Glutamatergic neuron (in vitro differentiated cells): ENCODE data around the gene PRSS56. TPM values are rescaled to one million over a fixed set of nuclear protein-coding genes. Genes with fewer than 3 reads are reported as not detected.

Source experiments
- DNase-seq: peaks from one replicate; pipeline ENCODE4 v3.0.0; 2022
- H3K27ac Mint-ChIP-seq: one replicate; pipeline ENCODE4 v1.8.0; 2020; ENCODE audit warnings: mild to moderate bottlenecking, mixed read lengths, inconsistent platforms; ENCODE audit not compliant: unreplicated experiment
- H3K27me3 Mint-ChIP-seq: one replicate; pipeline ENCODE4 v1.8.0; 2020; ENCODE audit warnings: mild to moderate bottlenecking, moderate library complexity, mixed read lengths, inconsistent platforms; ENCODE audit not compliant: unreplicated experiment
- H3K36me3 Mint-ChIP-seq: one replicate; pipeline ENCODE4 v1.8.0; 2020; ENCODE audit warnings: mild to moderate bottlenecking, mixed read lengths, inconsistent platforms; ENCODE audit not compliant: unreplicated experiment
- H3K4me1 Mint-ChIP-seq: one replicate; pipeline ENCODE4 v1.8.0; 2020; ENCODE audit warnings: mild to moderate bottlenecking, low read depth, mixed read lengths, inconsistent platforms; ENCODE audit not compliant: unreplicated experiment
- H3K4me3 Mint-ChIP-seq: one replicate; pipeline ENCODE4 v1.8.0; 2020; ENCODE audit warnings: mild to moderate bottlenecking, mixed read lengths, inconsistent platforms; ENCODE audit not compliant: unreplicated experiment
- H3K9me3 Mint-ChIP-seq: one replicate; pipeline ENCODE4 v1.8.0; 2020; ENCODE audit warnings: mild to moderate bottlenecking, moderate library complexity, mixed read lengths, inconsistent platforms; ENCODE audit not compliant: unreplicated experiment
- CTCF ChIP-seq: fragments of 200-600 bp; sonication (generic); IDR thresholded peaks from one replicate; pipeline ENCODE4 v1.5.0; 2021; ENCODE audit not compliant: partially characterized antibody, unreplicated experiment
- total RNA-seq: library from RNA; stranded (reverse); fragmentation: NEBNext Ultra II Directional; extraction: Animal tissue kit (Norgen Biotek cat#: 25700); gene quantifications from one replicate; pipeline ENCODE4 v1.2.1, GENCODE V29; 2021; ENCODE audit not compliant: unreplicated experiment

PRSS56 gene
- total RNA-seq, 1 donor from 2014 or later, result not detected

GRCh38 chr2:232516551-232516950 lies 3.6 kb upstream of the PRSS56 start:
- no peak for TF ChIP-seq CTCF
- peaks cover 2% of the 10 kb centered on the region for H3K4me1 Mint-ChIP-seq
- no peak overlapping the region for H3K27ac Mint-ChIP-seq
- H3K27me3 Mint-ChIP-seq, result peaks cover 15% of the 10 kb centered on the region
- no peaks in the 10 kb centered on the region for H3K36me3 Mint-ChIP-seq
- no peak for DNase-seq
- no peak overlapping the region for H3K4me3 Mint-ChIP-seq
- H3K9me3 Mint-ChIP-seq, result peaks cover 5% of the 10 kb centered on the region

GRCh38 chr2:232518844-232519243 lies 1.3 kb upstream of the PRSS56 start:
- DNase-seq, result no peak
- H3K27me3 Mint-ChIP-seq, result peaks cover 9% of the 10 kb centered on the region
- H3K4me3 Mint-ChIP-seq, result no peak overlapping the region
- H3K36me3 Mint-ChIP-seq, result no peaks in the 10 kb centered on the region
- no peak overlapping the region for H3K27ac Mint-ChIP-seq
- TF ChIP-seq CTCF, result no peak
- H3K4me1 Mint-ChIP-seq, result no peaks in the 10 kb centered on the region
- H3K9me3 Mint-ChIP-seq, result peaks cover 5% of the 10 kb centered on the region

GRCh38 chr2:232520489-232520888 lies 301 bp downstream of the PRSS56 start:
- DNase-seq, result no peak
- TF ChIP-seq CTCF, result no peak
- no peak overlapping the region for H3K27ac Mint-ChIP-seq
- peaks cover 4% of the 10 kb centered on the region for H3K9me3 Mint-ChIP-seq
- H3K4me3 Mint-ChIP-seq, result no peak overlapping the region
- H3K27me3 Mint-ChIP-seq, result peaks cover 10% of the 10 kb centered on the region
- no peaks in the 10 kb centered on the region for H3K36me3 Mint-ChIP-seq
- peaks cover 2% of the 10 kb centered on the region for H3K4me1 Mint-ChIP-seq

- DNase-seq, result no peak
- Mint-ChIP-seq H3K9me3 (peaks cover 4% of the 10 kb centered on the region), H3K27ac (no peak overlapping the region), H3K4me3 (no peak overlapping the region), H3K27me3 (peaks cover 8% of the 10 kb centered on the region), H3K36me3 (no peaks in the 10 kb centered on the region), H3K4me1 (peaks cover 2% of the 10 kb centered on the region)
- no peak for TF ChIP-seq CTCF
Measured at GRCh38 chr2:232521098-232521497, 910 bp downstream of the PRSS56 start.

GRCh38 chr2:232521959-232522622 lies 1.9 kb downstream of the PRSS56 start:
- H3K9me3 Mint-ChIP-seq, result peaks cover 4% of the 10 kb centered on the region
- DNase-seq, result peak; percentile 77
- peaks cover 10% of the 10 kb centered on the region for H3K27me3 Mint-ChIP-seq
- H3K4me1 Mint-ChIP-seq, result peaks cover 3% of the 10 kb centered on the region
- TF ChIP-seq CTCF, result peak; percentile 100
- no peaks in the 10 kb centered on the region for H3K36me3 Mint-ChIP-seq
- H3K27ac Mint-ChIP-seq, result no peak overlapping the region
- H3K4me3 Mint-ChIP-seq, result no peak overlapping the region
